Measurements from ENCODE around the gene XPO1. TPM values are rescaled to one million over a fixed set of nuclear protein-coding genes. Genes with fewer than 3 reads are reported as not detected.
"Not testable (repeated sequence)": the region's sequence is repeated elsewhere in the genome, so short reads cannot be mapped to it uniquely, and the experiment has no call there.

The XPO1 gene
- 100 to 1,000 TPM; 197 to 208 TPM for total RNA-seq

- H3K4me1 Mint-ChIP-seq, result peaks cover 23% of the 10 kb centered on the region
- peak within 1 kb of the TSS; percentile 100 for H3K27ac Mint-ChIP-seq
- H3K36me3 Mint-ChIP-seq, result peaks cover 14% of the 10 kb centered on the region
- H3K9me3 Mint-ChIP-seq, result no peaks in the 10 kb centered on the region
- peaks cover 2% of the 10 kb centered on the region for H3K27me3 Mint-ChIP-seq
- POLR2A ChIA-PET, result interaction anchor here (0.6 to 4.0 kb wide), 22 partner anchors 8 to 782 kb away, joined by 3 to 23 read pairs (median 4); partner anchors contain the start of genes COMMD1, FAM161A, PAPOLG and USP34
- peak; percentile 83 for ATAC-seq (ENCODE audit: low read depth)
- peak; percentile 96 for DNase-seq
- peak within 1 kb of the TSS; percentile 100 for H3K4me3 Mint-ChIP-seq
These were observed at the start of gene XPO1 for GRCh38 chr2:61538200-61538919. Gene XPO1, minus strand, starts transcription at chr2:61538356. Its CDS starts 4,459 bp downstream, at chr2:61533897.

- H3K36me3 Mint-ChIP-seq; ATAC-seq (ENCODE audit: low read depth); H3K4me3 Mint-ChIP-seq; H3K9me3 Mint-ChIP-seq; H3K4me1 Mint-ChIP-seq; H3K27me3 Mint-ChIP-seq; H3K27ac Mint-ChIP-seq; POLR2A ChIA-PET; DNase-seq: not testable (repeated sequence)
These were observed 48.8 kb upstream of the XPO1 start for GRCh38 chr2:61586928-61587327.

- no peaks in the 10 kb centered on the region for H3K9me3 Mint-ChIP-seq
- no peak overlapping the region for H3K27ac Mint-ChIP-seq
- no peak overlapping the region for H3K4me3 Mint-ChIP-seq
- H3K4me1 Mint-ChIP-seq, result no peaks in the 10 kb centered on the region
- POLR2A ChIA-PET, result no interaction called here
- no peaks in the 10 kb centered on the region for H3K36me3 Mint-ChIP-seq
- peaks cover 2% of the 10 kb centered on the region for H3K27me3 Mint-ChIP-seq
- ATAC-seq (ENCODE audit: low read depth), result no peak
- no peak for DNase-seq
These were observed 47.2 kb upstream of the XPO1 start for GRCh38 chr2:61585383-61585782.

GRCh38 chr2:61584368-61584767 is 46.2 kb upstream of the XPO1 start:
- H3K9me3 Mint-ChIP-seq; H3K36me3 Mint-ChIP-seq; ATAC-seq (ENCODE audit: low read depth); POLR2A ChIA-PET; H3K4me1 Mint-ChIP-seq; DNase-seq; H3K27me3 Mint-ChIP-seq; H3K4me3 Mint-ChIP-seq; H3K27ac Mint-ChIP-seq: not testable (repeated sequence)

GRCh38 chr2:61582165-61582564 is 44.0 kb upstream of the XPO1 start:
- H3K4me1 Mint-ChIP-seq, result peaks cover 2% of the 10 kb centered on the region
- no peaks in the 10 kb centered on the region for H3K36me3 Mint-ChIP-seq
- H3K9me3 Mint-ChIP-seq, result peaks cover 2% of the 10 kb centered on the region
- POLR2A ChIA-PET, result no interaction called here
- H3K27ac Mint-ChIP-seq, result no peak overlapping the region
- DNase-seq (no peak), ATAC-seq (ENCODE audit: low read depth) (no peak)
- H3K27me3 Mint-ChIP-seq, result no peaks in the 10 kb centered on the region
- H3K4me3 Mint-ChIP-seq, result no peak overlapping the region

GRCh38 chr2:61581716-61582115 is 43.6 kb upstream of the XPO1 start:
- H3K36me3 Mint-ChIP-seq, result no peaks in the 10 kb centered on the region

GRCh38 chr2:61575447-61575859 is 37.3 kb upstream of the XPO1 start:
- Mint-ChIP-seq H3K27ac (peak overlapping the region; percentile 83), H3K9me3 (peaks cover 2% of the 10 kb centered on the region), H3K36me3 (peaks cover 1% of the 10 kb centered on the region), H3K27me3 (no peaks in the 10 kb centered on the region), H3K4me1 (peaks cover 11% of the 10 kb centered on the region), H3K4me3 (peak overlapping the region; percentile 64)
- POLR2A ChIA-PET, result interaction anchor here (1.1 kb wide), 1 partner anchor 37 kb away, joined by 4 read pairs; the partner anchor contains the start of gene XPO1
- no peak for DNase-seq
- peak; percentile 60 for ATAC-seq (ENCODE audit: low read depth)

More at GRCh38 chr2:61581716-61582115, 43.6 kb upstream of the XPO1 start:
- Mint-ChIP-seq H3K9me3 (peaks cover 2% of the 10 kb centered on the region), H3K27me3 (no peaks in the 10 kb centered on the region), H3K4me3 (no peak overlapping the region), H3K27ac (no peak overlapping the region), H3K4me1 (peaks cover 2% of the 10 kb centered on the region)
- ATAC-seq (ENCODE audit: low read depth), result no peak
- POLR2A ChIA-PET, result no interaction called here
- DNase-seq, result no peak

GRCh38 chr2:61566566-61566965 is 28.4 kb upstream of the XPO1 start:
- peaks cover 4% of the 10 kb centered on the region for H3K27me3 Mint-ChIP-seq
- ATAC-seq (ENCODE audit: low read depth), result no peak
- no peaks in the 10 kb centered on the region for H3K9me3 Mint-ChIP-seq
- DNase-seq, result no peak
- no peak overlapping the region for H3K27ac Mint-ChIP-seq
- no peaks in the 10 kb centered on the region for H3K4me1 Mint-ChIP-seq
- H3K36me3 Mint-ChIP-seq, result no peaks in the 10 kb centered on the region
- POLR2A ChIA-PET, result no interaction called here
- no peak overlapping the region for H3K4me3 Mint-ChIP-seq

GRCh38 chr2:61562615-61563014 is 24.5 kb upstream of the XPO1 start:
- ATAC-seq (ENCODE audit: low read depth) (no peak), DNase-seq (no peak)
- H3K27me3 Mint-ChIP-seq, result peaks cover 10% of the 10 kb centered on the region
- POLR2A ChIA-PET, result no interaction called here
- no peaks in the 10 kb centered on the region for H3K9me3 Mint-ChIP-seq
- H3K36me3 Mint-ChIP-seq, result no peaks in the 10 kb centered on the region
- H3K4me3 Mint-ChIP-seq, result no peak overlapping the region
- H3K27ac Mint-ChIP-seq, result no peak overlapping the region
- no peaks in the 10 kb centered on the region for H3K4me1 Mint-ChIP-seq

- Mint-ChIP-seq H3K27ac (no peak overlapping the region), H3K4me3 (no peak overlapping the region), H3K27me3 (peaks cover 11% of the 10 kb centered on the region), H3K9me3 (no peaks in the 10 kb centered on the region), H3K4me1 (no peaks in the 10 kb centered on the region), H3K36me3 (no peaks in the 10 kb centered on the region)
- POLR2A ChIA-PET, result no interaction called here
- ATAC-seq (ENCODE audit: low read depth), result no peak
- no peak for DNase-seq
These were observed 20.0 kb upstream of the XPO1 start for GRCh38 chr2:61558160-61558559.

GRCh38 chr2:61557381-61557780 is 19.2 kb upstream of the XPO1 start:
- H3K27ac Mint-ChIP-seq, result no peak overlapping the region

GRCh38 chr2:61554604-61555003 is 16.4 kb upstream of the XPO1 start:
- Mint-ChIP-seq H3K9me3 (no peaks in the 10 kb centered on the region), H3K4me1 (no peaks in the 10 kb centered on the region), H3K27ac (no peak overlapping the region), H3K4me3 (no peak overlapping the region), H3K36me3 (no peaks in the 10 kb centered on the region), H3K27me3 (peaks cover 2% of the 10 kb centered on the region)
- ATAC-seq (ENCODE audit: low read depth) (no peak), DNase-seq (no peak)
- POLR2A ChIA-PET, result no interaction called here

More at GRCh38 chr2:61557381-61557780, 19.2 kb upstream of the XPO1 start:
- Mint-ChIP-seq H3K4me3 (no peak overlapping the region), H3K36me3 (no peaks in the 10 kb centered on the region), H3K9me3 (no peaks in the 10 kb centered on the region), H3K27me3 (peaks cover 11% of the 10 kb centered on the region), H3K4me1 (no peaks in the 10 kb centered on the region)
- DNase-seq, result no peak
- ATAC-seq (ENCODE audit: low read depth), result no peak
- POLR2A ChIA-PET, result no interaction called here

- no peak for ATAC-seq (ENCODE audit: low read depth)
- H3K27ac Mint-ChIP-seq, result no peak overlapping the region
- DNase-seq, result no peak
- POLR2A ChIA-PET, result interaction anchor here (0.6 to 0.9 kb wide), 2 partner anchors 12 to 13 kb away, joined by 3 to 4 read pairs; partner anchors contain the start of gene XPO1
- H3K4me1 Mint-ChIP-seq, result no peaks in the 10 kb centered on the region
- no peaks in the 10 kb centered on the region for H3K27me3 Mint-ChIP-seq
- H3K4me3 Mint-ChIP-seq, result no peak overlapping the region
- H3K36me3 Mint-ChIP-seq, result no peaks in the 10 kb centered on the region
- no peaks in the 10 kb centered on the region for H3K9me3 Mint-ChIP-seq
These were observed 12.4 kb upstream of the XPO1 start for GRCh38 chr2:61550375-61551209.

All from activated naive CD8-positive, alpha-beta T cell treated with anti-CD3 and anti-CD28 coated beads, Interleukin-2, amount 10 ng/mL, durations not matched to agents 7 days and 5 days (primary cell).